Effector CD4-positive, alpha-beta T cell (primary cell): ENCODE data around the gene KCNIP3.
"Not testable (repeated sequence)": the region's sequence is repeated elsewhere in the genome, so short reads cannot be mapped to it uniquely, and the experiment has no call there.

Experiments used
- DNase-seq: peaks from one replicate; pipeline ENCODE4 v3.0.0-alpha.2; 2020

Gene KCNIP3

DNA sequence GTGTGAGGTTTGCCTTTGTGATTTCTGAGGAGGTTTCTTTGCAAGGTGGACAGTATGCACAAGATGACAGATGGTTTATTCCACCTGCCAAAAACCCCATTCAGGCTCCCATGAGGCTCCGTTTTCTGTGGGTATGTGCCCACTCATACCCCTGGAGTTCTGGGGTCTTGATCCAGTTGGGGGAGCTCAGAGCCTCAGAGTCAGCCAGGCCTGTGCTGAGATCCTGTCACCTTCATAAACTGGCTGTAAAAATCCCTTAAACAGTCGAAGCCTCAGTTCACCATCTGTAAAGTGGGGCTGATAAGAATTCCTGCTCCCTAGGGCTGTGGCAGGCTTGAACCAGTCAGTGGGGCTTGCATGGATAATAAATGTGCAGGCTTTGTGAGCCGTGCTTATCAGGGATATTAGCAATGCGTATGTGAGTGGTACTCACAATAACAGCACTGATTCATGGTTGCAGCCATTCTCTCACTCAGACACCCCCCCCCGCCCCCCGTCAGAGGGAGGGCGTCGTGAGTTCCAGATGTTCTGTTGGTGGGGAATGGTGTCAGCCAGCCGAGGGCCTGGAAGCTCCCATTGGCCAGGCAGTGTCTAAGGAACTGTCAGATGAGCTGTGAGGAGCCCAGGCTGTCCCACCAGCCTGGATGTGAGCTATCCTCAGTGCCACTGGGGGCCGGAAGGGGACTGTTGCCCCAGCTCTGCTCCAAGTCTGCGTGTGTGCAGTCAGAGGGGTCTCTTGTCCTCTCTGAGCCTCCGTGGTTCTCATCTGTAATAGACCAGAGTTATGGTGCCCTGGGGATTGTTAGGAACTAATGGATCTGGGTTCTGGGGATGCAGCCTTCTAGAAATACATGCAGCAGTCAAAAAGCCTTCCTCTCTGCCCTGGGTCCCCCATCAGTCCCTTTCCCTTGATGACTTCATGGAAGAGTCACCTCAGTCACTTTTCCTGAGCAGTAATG, 51.7 kb downstream of the KCNIP3 start:
- DNase-seq: no peak

DNA sequence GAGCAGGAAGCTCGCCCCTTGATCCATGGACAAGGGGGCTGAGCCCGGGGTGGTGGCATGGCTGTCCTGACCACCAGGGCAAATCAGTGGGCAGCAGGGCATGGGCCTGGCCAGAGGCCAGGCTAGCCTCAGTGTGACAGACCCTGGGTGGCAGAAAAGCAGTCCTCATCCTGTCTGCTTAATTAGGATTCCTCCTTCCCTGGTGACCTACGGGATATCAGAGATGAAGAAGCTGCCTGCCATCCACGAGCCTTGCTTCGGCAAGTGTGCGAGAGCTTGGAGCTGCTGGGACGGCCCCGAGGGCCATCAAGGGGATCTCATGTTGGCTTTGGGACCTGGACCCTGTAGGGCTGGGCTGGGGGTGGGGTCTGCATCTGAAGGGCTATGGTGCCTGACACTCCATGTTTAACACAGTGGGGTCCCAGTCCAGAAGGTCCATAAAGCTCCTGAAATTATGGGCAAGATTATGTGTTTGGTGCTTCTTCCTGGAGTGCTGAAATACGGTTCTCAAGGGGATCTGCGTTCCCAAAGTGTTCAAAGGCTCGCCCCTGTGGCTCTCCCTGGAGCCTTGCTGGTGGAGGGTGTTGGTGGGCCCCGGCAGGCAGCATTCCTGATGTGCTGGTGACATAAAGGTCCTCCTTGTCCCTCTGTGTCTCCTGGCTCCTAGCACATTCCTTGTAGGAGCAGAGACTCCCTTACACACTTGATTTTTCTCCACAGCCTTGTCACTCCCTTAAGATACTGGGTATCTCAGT, 52.6 kb downstream of the KCNIP3 start:
- DNase-seq: no peak

DNA sequence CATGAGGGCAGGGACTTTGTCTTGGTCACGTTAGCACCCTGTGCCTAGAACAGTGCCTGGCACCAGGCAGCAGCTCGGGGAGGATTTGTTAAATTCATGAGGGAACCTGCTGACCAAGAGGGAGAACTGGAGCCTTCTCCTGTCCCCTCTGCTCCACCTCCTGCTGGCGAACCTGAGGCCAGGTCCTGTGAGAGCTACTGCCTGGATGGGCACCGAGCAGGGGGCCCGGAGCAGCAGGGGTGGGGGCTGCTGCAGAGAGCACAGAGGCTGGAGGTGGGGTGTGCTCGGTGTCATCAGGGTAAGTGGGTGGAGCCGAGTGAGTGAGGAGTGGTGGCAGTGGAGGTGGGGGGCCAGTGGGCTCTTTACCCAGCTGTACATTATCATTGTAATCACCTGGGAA, 53.2 kb downstream of the KCNIP3 start:
- no peak for DNase-seq

DNA sequence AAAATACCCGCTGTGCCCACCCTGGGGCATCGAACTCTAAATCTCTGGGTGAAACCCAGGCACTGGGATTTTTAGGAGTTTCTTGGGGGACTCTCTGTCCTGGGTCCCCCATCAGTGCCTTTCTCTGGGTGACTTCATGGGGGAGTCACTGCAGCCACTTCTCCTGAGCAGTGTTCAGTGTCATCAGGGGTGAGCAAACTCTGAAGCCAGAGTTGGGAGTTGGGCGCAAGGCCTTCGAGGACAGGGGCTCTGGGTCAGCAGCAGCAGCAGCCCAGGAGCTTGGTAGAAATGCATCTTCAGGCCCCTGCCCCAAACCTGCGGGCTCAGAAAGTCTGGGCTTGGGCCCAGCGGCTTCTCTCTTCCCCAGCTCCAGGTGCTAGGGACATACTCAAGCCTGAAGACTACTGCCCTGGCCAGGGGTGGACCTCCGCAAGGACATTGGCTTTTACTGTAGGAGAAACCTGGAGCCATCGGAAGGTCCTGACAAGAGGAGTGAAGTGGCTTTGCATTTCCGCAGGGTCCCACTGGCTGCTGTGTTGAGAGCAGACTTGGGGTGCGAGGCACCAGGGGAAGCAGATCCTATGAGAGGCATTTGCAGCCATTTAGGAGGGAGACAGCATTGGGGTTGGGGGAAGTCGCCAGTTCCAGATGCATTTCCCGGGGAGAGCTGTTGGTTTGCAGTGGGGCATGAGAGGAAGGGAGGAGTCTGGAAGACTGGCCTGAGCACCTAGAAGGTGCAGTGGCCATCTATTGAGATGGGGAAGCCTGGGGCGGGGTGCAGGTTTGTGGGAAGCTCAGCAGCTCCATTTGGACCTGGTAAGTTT, 53.8 kb downstream of the KCNIP3 start:
- DNase-seq: no peak

DNA sequence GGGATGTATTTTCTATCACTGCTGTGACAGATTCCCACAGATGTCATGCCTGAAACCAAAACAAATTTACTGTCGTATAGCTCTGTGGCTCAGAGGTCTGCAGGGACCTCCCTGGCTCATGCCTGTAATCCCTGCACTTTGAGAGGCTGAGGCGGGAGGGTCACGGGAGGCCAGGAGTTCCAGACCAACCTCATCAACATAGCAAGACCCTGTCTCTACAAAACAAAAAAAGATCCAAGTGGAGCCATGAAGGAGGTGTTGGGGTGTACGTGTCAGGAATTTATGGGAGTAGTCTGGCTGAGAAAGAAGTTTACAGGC, 54.4 kb downstream of the KCNIP3 start:
- no peak for DNase-seq

DNA sequence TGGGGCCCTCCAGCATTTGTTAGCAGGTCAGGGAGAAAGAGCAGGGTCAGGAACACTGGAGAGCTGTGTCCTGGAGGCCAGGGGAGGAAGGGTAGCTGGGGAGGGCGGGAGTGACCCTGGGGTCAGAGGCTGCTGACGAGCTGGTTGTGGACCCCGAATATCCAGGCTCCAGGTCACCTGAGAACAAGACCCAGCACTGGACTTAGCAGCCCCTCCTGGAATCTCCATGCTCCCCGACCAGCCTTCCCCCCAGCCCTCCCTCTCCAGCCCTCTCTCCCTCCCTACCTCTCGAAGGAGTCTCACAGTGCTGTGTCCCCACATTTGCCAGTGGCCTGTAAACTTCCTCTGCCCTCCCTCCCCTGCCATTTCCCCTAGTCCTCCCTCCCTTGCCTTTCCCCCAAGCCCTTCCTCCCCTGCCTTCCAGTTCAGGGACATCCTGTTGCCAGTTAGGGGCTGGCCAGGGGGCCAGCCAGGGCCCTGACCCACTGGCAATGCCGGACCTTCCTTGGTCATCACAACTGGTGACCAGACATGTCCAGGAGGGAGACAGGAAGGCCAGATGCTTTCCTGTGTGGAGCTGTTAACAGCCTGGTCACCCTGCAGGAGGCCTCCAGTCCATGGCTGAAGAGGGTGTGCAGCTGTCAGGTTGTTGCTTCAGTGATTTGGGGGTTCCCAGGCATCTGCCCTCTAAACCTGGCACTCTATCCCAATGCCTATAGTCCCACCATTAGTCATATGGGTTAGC, 55.3 kb downstream of the KCNIP3 start:
- no peak for DNase-seq

DNA sequence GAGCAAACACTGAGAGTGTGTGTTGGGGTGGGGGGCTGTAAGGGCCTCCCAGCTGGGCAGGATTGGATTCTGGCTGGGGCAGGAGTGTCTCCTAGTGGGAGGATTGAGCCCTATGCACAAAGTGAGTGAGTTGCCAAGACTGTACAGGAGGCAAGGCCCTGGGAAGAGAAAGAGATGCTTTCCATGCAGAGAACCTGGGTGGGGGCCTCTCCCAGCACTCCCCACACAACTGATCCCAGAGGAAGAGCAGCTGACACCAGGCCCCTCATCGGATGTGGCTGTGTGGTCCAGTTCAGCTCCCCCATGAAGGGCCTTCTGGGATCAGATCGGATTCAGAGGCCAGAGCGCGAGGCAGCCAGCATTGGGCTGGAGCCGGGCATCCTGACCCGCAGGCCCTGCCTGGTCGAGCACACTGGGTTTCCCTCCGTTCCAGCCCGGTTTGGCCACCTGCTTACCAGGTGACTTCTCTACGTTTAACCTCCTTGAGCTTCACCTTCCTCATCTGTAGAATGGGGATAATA, 56.0 kb downstream of the KCNIP3 start:
- no peak for DNase-seq

DNA sequence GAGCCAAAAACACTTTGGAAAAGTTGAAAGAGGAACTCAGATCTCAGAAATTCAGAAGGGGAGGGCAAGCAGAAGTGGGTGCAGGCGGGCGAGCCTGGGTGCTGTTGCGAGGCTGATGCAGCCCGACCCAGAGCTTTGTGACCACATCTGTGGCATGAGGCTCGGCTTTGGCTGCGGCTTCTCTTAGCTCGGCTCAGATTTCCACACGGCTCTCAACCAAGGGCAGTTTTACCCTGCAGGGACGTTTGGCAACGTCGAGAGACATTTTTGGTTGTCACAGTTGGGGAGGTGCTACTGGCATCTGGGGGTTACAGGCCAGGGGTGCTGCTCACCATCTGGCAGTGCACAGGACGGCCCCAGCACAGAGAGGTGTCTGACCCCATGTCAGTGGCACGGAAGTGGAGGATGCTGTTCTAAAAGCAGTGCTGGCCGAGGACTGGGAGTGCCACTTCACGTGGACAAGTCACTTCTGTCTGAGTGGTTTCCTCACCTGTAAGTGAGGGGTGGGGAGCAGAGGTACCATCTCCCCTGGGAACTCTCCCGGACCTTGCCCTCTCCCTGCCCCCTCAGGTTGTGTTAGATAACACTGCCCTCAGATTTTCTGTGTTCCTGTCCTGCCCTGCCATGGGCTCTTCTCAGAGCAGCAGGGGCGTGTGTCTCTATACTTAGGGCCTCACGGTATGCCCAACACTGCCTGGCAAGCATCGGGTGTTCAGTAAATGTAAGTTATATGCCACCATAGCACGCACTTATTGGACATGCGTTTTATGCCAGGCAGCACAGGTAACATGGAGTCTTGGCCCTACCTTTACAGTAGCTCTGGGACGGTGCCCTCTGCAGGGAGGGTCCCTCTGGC, 56.7 kb downstream of the KCNIP3 start:
- no peak for DNase-seq

DNA sequence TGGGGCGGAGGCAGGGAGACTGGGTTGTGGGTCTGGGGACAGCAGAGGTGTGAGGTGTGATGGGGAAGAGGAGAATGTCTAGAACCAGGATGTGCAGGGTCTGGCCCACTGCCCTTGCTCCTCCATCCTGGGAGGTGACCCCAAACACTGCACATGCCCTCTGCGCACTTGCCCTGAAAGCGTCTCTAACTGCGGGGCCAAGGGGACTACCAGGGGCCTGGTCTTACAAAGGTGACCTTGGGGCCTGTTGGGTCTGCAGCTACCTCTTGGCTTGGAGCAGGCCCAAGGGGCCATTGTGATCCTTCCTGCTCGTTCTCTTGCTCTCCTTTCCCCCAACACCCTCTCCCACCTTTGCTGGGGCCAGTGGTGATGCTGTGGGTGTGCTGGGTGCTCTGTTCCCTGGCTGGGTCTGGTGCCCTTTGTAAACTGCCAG, 57.3 kb downstream of the KCNIP3 start:
- DNase-seq: no peak

DNA sequence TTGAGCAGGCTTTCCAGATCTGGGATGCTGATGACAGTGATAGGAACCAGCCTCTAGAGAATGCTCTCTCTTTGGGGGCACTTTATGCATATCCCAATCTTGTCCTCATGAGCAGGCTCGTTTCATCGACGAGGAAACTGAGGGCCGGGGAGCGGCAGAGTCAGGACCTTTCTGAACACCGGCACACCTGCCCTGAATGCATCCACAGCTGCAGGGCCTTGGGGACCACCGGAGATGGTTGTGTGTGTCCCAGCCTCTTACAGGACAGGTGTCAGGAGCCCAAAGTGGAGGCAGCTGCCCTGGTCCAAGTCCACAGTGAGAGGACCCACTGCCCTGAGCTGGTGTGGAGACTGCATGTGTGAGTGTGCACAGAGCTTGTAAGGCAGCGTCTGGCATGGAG, 57.8 kb downstream of the KCNIP3 start:
- DNase-seq: no peak

DNA sequence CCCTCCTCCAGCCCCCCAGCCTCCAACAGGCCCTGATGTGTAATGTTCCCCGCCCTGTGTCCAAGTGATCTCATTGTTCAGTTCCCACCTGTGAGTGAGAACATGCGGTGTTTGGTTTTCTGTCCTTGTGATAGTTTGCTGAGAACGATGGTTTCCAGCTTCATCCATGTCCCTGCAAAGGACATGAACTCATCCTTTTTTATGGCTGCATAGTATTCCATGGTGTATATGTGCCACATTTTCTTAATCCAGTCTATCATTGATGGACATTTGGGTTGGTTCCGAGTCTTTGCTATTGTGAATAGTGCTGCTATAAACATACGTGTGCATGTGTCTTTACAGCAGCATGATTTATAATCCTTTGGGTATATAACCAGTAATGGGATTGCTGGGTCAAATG, 58.3 kb downstream of the KCNIP3 start:
- not testable (repeated sequence) for DNase-seq

DNA sequence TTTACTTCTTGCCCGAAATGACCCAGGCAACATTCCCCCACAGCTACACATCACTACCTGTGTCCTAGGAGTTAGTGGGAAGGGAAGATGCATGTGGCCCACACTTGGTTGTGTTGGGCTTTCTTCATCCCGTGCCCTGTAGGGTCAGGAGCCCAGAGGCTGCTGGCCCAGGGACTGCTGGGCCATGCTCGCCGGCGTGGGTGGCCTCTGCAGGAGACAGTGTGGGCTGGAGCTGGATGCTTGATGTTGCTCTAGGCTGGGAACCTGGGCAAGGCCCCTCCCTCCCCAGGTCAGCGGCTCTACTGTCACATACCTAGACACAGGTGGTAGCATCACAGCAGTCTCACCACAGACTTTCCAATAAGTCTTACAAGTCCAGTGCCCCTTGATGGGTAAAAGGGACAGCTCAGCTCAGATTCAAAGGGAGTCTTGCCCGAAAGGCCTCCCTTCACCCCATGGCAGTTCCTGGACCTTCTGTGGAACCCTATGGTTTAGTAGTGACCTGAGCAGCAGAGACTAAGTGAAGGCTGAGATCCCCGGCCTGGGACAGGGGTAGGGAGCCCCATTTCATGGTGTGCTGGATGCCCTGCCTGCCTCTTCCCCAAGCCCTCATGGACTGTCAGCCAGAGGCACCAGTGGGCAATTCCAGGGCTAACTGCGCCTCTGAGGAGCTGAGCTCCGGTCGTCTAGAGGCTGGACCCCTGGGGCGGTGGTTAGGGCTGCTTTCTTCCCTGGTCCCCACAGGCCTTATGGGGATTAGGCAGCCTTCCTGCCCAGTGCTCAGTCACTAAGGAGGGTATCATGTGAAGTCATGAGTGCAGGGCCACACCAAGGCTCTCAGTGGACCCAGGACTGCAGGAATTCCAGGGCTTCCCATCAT, 59.9 kb downstream of the KCNIP3 start:
- no peak for DNase-seq

DNA sequence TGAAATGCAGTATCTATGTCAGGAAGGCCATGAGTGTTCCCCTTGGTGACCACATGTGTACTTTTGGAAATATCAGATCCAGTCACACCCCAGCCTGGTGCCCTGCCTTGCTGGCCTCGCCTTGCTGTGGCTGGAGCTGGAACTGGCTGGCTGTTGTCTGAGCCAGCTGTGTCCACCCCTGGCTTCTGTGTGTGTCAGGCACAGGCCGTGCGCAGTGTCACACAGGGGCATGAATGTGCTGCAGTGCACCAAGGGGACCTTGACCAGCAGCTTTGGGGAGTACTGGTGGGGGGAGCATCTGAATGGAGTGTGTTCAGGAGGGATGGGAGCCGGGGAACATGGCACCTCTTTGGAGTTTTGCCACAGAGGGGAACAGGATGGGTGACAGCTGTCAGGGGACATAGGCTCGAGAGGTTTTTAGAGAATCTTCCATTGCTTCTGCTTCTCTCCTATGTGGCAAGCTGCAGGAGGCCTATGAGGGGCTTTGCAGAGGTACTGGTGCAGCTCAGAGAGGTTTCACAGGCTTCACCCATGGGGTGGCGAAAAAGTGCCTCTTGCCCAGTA, 60.7 kb downstream of the KCNIP3 start:
- no peak for DNase-seq

DNA sequence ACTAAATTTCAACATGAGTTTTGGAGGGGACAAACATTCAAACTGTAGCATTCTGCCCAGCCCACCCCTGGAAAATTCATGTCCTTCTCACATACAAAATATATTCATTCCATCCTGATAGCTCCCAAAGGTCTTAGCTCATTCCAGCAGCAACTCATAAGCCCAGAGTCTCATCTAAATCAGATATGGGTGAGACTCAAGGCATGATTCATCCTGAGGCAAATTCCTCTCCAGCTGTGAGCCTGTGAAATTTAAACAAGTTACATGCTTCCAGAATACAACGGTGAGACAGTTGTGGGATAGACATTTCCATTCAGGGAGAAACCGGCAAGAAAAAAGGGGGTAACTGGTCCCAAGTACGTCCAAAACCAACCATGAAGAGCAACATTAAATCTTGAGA, 61.9 kb downstream of the KCNIP3 start:
- DNase-seq: no peak

DNA sequence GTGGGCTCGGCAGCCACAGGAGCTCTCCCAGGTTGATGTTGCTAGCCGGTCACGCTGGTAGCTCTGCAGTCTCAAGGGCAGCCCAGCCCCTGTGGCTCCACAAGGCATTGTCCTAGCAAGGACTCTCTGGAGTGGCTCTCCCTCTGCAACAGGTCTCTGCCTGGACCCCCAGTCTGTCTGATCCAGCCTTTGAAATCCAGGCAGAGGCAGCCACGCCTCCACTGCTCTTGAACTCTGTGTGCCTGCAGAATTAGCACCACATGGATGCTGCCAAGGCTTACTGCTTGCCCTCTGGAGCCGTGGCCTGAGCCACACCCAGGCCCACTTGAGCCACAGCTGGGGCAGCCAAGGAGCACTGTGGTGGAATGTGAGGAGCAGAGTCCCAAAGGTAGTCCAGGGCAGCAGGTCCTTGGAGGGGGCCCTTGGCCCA, 62.4 kb downstream of the KCNIP3 start:
- DNase-seq: no peak

DNA sequence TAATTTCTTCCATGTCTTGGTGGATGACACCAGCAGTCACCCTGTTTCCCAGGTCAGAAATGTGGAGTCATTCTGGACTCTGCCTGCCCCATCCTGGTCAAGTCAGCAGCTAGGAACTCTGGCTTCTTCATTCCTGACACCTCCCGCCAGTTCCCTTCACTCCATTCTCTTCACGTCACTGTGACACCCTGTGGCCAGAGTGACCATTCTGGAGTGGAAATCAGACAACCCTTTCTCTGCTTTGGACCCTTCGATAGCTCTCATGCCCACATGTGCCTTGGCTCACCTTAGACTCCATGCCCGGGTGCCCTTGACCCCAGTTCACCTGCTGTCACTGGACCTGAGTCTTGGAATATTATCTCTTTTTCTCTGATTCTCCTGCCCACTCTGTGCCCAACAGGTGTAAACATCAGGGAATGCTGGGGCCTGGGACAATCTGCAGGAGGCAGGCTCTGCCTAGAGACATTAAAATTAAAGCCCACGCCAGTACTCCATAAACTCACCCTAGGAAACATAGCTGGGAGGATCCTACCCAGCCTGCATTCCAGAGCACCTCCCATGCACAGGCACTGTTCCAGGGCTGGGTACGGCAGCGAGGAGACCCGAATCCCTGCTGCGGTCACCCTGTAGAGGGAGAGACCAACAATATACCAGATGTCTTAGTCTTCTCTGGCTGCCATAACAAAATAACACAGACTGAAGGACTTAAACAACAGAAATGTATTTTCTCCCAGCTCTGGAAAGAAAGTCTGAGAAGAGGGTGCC, 64.3 kb downstream of the KCNIP3 start:
- no peak for DNase-seq

DNA sequence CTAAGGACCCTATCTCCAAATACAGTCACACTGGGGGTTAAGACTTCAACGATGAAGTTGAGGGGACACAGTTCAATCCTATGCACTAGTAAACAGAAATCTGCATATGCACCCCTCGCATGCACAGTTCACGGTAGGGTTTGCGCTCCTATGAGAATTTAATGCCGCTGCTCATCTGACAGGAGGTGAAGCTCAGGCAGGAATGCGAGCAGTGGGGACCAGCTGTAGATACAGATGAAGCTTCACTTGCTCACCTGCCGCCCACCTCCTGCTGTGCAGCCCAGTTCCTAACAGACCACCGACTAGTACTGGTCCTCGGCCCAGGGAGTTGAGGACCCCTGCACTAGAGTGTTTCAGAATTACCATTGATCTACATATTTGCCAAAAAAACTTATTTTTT, 65.3 kb downstream of the KCNIP3 start:
- DNase-seq: no peak

DNA sequence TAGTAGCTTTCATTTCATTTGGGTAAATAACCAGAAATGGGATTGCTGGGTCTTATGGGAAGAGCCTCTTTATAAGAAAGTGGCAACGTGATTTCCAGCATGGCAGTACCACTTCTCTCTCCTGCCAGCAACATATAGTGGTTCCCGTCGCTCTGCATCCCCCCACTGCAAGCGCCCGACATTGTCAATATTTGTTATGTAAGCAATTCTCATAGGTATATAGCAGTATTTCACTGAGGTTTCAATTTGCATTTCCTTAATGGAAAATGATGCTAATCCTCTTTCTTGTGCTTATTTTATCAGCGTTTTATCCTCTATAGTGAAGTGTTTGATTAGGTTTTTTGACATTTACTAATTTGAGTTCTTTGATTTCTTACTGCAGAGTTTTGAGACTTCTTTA, 69.4 kb downstream of the KCNIP3 start:
- no peak for DNase-seq

DNA sequence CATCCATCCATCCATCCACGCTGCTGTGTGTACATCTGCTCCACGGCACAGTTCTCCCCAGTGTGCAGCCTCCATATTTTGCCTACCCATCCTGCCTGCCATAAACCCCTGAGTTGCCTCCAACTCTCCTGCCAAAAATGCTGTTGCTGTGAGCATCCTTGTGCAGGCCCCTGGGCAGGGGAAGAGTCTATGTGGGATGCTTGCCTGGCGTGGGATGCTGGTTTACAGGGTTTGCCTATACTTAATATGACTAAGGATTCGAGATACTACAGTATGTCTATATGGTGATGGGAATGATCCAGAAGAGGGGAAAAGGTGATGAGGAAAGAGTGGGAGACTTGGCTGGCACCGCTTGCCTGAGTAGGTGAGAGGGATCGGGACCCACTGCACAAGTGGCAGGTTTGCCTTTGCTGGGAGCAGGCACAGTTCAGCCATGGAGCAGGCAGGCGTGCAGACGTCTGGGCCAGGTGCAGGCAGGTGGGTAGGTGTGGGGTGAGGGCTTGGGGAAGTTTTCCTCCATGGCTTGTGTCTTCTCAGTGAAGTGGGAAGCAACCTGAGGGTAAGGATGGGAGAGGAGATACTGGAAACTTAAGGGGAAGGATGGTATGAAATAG, 75.2 kb downstream of the KCNIP3 start:
- no peak for DNase-seq
